NCI-H2227 (cell line): Measurements from ENCODE around the gene GALNTL6.

Experiments used
- DNase-seq: peaks from one replicate; lab custom pipeline; 2025; ENCODE audit not compliant: unreplicated experiment; lab: John Stamatoyannopoulos, UW

Gene GALNTL6

DNA sequence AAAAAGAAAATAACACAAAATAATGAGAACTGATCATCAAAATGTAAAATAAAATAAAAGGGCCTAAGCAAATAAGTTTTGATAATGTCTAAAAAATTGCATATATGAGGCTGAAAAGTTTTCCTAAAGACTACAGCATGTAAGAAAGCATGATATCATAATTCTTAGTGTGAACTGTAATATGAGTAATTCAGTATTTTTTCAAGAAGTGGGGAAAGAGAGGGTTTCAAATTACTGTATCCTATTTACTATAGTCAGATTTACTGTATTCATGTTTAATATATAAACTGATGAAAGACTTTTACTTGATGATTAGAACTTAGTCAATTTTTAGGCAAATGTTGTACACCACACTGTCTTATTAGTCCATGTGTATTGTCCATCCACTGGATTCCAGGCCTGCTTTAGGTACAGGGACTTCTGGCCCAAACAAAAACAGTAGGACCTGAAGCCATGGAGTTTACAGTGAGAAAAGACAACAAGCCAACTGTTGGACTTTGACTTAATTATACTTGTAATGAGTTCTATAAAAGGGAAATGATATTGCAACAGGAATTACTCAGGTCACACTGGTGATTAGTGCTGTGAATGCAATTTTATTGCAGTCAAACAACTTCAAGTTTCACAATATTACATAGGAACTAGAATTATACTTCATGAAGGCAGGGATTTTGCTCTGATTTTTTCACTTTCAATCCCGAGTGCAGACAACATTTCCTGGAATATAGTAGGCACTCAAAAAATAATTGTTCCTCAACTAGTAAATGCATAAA, 837.7 kb downstream of the GALNTL6 start:
- DNase-seq = no peak

DNA sequence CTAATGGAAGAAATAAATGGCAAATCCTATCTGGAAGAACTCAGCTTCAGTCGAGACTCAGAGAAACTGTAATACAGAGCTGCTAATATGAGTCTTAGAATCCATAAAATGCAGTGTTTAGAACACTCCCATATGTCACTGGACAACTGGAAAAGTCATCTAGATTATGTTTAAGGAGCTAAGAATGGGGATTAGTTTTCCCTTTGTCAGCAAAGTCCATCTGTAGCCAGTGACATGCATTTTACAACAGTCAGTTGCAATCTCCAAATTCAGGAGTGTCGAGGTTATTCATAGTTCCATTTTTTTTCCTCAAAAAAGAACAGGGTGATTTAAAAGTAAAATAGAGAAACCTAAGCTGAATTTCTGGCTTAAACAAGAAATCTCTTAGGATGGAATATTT, 838.8 kb downstream of the GALNTL6 start:
- no peak for DNase-seq

GRCh38 chr4:172652369-172652768, 839.2 kb downstream of the GALNTL6 start:
- DNase-seq = no peak

DNA sequence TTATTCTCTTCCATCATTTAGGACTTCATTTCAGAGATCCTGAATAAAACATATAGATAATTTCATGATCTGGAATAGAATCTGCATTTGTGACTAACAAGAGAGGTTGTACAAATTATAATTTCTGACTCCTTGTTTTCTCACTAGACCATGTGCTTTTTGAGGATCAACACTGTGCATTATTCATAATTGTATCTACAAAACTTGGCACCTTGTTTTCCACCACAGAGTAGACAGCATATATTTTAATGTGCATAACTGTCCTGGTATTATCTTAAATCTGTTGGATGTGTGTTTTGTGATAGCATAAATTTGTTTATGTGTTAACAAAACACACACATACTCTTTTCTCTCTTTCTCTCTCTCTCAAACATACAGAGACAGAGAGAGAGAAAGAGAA, 840.5 kb downstream of the GALNTL6 start:
- DNase-seq = no peak

- no peak for DNase-seq
Observed at GRCh38 chr4:172654457-172654856, 841.3 kb downstream of the GALNTL6 start.

GRCh38 chr4:172656055-172656454, 842.9 kb downstream of the GALNTL6 start:
- no peak for DNase-seq

DNA sequence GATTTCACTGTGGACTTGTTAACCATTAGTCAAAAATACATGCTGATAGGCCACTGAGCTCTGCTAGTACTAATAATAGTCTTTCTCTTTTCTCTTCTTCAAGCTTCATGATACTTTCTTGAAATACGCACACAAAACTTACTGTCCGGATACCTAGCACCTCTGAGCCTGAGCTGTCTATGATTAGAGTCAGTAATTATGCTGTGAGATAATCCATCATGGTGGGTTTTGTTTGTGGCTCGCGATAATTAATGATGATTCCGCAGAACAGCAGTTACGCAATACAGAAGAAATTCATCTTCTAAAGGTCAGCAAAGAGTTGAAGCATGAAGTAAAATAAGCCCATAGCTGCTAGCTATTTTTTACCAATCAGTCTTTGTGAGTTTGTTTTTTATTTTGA, 843.9 kb downstream of the GALNTL6 start:
- DNase-seq = no peak

DNA sequence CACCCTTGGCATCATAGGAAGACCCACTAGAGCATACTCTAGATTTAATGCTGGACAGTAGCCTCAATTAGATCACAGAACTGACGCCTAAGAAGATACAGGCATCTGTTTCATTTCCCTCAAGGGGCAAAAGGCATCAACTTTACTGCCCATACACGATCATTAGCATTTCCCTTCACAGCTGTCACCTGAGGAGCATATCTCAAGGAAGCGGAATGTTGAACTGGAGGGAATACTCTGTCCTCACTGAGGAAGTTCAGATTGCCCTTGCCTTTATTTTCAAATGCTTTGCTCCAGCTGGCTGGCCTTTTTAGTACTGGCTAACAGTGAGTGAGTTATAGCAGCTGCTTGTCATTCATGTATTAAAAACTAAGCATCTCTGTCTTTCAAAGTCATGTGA, 847.0 kb downstream of the GALNTL6 start:
- DNase-seq = no peak

DNA sequence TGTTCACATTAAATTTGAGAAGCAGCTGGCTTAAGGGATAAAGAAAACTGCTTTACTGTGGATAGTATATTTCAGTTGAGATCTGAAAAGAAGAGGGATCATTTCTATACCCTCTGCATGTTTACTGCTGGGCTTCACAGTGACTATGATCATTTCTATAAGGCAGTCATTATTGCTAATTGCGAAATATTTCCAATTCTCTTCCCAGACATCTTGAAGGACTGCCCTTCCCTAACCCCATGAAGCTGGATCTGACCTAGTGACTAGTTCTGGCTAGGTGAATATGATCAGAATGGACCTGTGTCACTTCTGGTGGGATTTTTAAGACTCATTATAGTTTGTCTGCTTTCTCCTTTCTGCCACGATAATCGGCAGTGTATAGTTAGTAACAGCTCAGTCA, 848.9 kb downstream of the GALNTL6 start:
- no peak for DNase-seq

GRCh38 chr4:172666711-172667368, 853.6 kb downstream of the GALNTL6 start:
- DNase-seq = no peak

DNA sequence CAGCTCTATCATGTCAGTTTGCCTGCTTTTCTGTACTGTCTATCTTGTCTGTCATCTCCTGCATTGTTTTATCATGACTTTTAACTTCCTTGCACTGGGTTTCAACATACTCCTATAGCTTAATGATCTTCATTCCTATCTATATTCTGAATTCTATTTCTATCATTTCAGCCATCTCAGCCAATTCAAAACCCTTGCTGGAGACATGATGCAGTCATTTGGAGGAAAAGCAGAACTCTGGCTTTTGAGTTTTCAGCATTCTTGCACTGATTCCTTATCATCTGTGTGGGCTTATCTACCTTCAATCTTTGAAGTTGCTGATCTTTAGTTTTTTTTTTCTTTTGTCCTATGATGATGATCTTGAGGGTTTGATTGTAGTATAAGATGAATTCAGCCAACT, 861.6 kb downstream of the GALNTL6 start:
- no peak for DNase-seq

- no peak for DNase-seq
Observed at GRCh38 chr4:172675232-172675631, 862.0 kb downstream of the GALNTL6 start.

- no peak for DNase-seq
Observed at GRCh38 chr4:172680691-172681090, 867.5 kb downstream of the GALNTL6 start.

DNA sequence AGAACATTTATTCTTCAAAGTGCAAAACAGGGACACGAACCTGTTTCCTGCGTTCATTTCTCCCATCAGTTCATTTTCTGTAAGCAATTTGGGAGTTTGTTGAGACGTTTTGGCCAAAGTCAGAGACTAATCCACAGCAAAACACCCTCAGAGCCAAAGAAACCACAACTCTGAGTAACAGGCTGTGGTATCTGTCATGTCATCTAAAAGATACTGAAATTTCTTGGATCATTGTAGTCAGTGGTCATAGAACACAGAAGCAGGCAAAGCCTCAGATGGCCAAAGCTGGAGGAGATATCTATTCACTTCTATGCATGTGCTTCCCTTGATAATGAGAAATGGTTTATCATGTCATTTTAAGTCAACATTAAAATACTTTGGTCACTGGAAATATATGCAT, 869.8 kb downstream of the GALNTL6 start:
- DNase-seq = no peak

- DNase-seq = no peak
Observed at GRCh38 chr4:172686021-172686420, 872.8 kb downstream of the GALNTL6 start.

- no peak for DNase-seq
Observed at GRCh38 chr4:172688534-172688933, 875.3 kb downstream of the GALNTL6 start.

- DNase-seq = no peak
Observed at GRCh38 chr4:172691552-172691951, 878.3 kb downstream of the GALNTL6 start.

- no peak for DNase-seq
Observed at GRCh38 chr4:172692701-172693100, 879.5 kb downstream of the GALNTL6 start.

- no peak for DNase-seq
Observed at GRCh38 chr4:172698256-172698655, 885.1 kb downstream of the GALNTL6 start.

GRCh38 chr4:172705565-172705964, 892.4 kb downstream of the GALNTL6 start:
- DNase-seq = no peak

DNA sequence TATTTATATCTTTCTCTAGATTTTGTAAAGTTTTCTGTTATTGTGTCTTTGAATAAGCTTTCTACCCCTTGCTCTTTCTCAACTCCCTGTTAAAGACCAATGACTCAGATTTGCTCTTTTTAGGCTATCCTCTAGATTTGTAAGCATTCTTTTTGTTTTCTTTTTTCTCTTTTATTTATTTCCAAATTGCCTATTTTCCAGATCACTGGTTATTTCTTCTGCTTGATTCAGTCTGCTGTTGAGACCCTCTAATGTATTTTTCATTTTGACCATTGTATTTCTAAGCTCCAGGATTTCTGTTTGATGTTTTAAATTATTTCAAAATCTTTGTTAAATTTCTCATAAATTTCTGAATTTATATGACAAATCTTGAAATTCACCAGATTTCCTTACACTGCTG, 892.8 kb downstream of the GALNTL6 start:
- DNase-seq = no peak

DNA sequence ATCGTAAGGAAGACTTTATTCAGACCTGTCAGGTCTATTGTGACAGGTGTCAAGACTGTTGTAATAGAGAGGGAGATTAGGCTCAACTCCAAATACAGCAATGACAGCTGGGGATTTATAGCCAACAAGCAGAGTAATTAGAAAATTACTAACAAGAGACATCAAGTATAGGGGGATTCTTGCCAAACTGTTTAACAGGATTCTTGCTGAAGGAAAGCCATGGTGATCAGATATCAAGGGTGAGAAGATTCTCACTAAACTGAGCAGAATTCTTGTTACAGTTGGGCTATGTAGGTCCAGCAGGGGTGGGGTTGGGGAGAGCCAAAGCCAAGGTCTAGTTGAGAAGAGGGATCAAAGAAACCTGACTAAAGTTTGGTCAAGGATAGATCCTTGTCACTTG, 894.4 kb downstream of the GALNTL6 start:
- no peak for DNase-seq

GRCh38 chr4:172708184-172708583, 895.0 kb downstream of the GALNTL6 start:
- DNase-seq = no peak
